ENCODE measurements around the gene FNDC4. TPM values are rescaled to one million over a fixed set of nuclear protein-coding genes. Genes with fewer than 3 reads are reported as not detected.

FNDC4 gene
- total and polyA plus RNA-seq, 2 of the 8 experiments (the other 6 are each of a cell fraction or from before 2014, with no cell fraction given) = 14.1 to 14.7 TPM

DNA sequence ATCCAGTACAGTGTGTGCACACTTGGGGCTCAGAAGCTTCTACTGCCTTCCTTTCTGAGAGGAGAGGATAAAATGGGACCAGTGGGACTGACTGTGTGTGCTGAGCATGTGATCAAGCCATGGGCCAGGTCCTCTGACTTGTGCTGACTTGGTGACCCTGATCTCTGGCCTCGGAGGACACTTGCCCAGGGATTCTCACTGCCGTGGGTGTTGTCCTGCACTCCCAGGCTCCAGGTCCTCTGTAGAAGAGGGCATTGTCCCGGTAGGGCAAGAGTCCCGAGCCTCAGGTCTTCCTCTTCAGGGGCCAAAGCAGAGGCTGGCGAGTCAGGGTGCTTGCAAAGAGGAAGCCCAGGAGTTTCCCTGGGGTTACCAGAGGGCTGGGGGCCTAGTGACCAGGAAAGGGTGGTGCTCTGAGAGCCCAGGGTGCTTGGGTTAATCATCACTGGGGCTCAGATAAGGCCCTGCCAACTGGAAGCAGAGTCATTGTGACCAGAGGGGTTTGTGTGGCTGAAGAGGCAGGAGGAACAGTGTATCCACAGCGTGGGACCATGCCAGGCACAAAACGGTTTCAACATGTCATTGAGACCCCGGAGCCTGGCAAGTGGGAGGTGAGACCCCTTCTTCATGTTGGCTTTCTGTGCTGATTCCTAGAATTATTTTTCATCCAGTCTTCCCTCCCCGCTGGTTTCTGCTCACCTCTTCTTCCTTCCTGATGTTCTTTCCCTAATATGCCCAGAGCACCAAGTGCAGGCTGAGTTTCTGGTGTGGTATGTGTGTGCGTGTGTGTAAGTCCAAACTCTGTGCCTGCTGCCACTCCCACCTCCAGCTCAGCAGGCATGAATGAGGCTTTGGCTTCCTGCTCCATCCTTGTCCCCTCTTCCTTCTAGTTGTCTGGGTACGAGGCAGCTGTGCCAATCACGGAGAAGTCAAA is 1.6 kb upstream of the FNDC4 start, which contains the start of gene GCKR (continued):
- no peak for TF ChIP-seq KDM5A (IDR thresholded peaks at IDR 0.05; ENCODE audit: low read length)
